Measurements from ENCODE around the gene ZBTB25.

ZBTB25 gene

DNA sequence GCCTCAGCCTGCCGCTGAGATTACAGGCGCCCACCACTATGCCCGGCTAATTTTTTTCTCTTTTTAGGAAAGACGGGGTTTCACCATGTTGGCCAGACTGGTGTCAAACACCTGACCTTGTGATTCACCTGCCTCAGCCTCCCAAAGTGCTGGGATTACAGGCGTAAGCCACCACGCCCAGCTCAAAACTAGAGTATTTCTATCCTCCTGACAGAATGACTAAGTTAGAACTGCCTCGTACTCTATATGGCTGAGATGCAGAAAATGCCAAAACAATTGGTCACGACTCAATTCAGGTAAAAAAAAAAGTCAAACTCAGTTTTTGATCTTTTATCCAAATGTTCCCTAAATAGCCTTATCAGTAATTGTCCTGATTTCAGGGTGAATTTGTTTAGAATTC is 27.2 kb downstream of the ZBTB25 start:
- no peaks in the 10 kb centered on the region for H3K9me3 ChIP-seq (ENCODE audit: insufficient read depth, low read length)
- no peak overlapping the region for H3K9ac ChIP-seq (ENCODE audit: low read length)
- H3K4me3 ChIP-seq (ENCODE audit: insufficient read depth, low read length, poor library complexity, severe bottlenecking), result no peak overlapping the region
- H3F3A ChIP-seq (ENCODE audit: insufficient read depth), result peaks cover 27% of the 10 kb centered on the region
- H3K27ac ChIP-seq (ENCODE audit: low read depth, low read length), result no peak overlapping the region
- no peaks in the 10 kb centered on the region for H4K20me1 ChIP-seq (ENCODE audit: low read depth, low read length)
- H3K79me2 ChIP-seq (ENCODE audit: insufficient read depth, low read length), result 0 out of 2 replicates have a peak, but pooled peaks cover 4% of the 10 kb centered on the region
- no peak overlapping the region for H3K4me2 ChIP-seq (ENCODE audit: low read depth, low read length, poor library complexity, severe bottlenecking)
- no peak overlapping the region for H2AFZ ChIP-seq (ENCODE audit: low read depth, low read length, severe bottlenecking)
- H3K36me3 ChIP-seq (ENCODE audit: low read length), result peaks cover 2% of the 10 kb centered on the region; the same call in 1 of the 2 replicates
- TF ChIP-seq EZH2phosphoT487 (conservative IDR thresholded peaks at IDR 0.05; ENCODE audit: low read length), result no peak
- H3K27me3 ChIP-seq (ENCODE audit: low read length), result no peaks in the 10 kb centered on the region
- no peaks in the 10 kb centered on the region for H3K9me2 ChIP-seq (replicated peaks; ENCODE audit: insufficient read depth, low read length)

DNA sequence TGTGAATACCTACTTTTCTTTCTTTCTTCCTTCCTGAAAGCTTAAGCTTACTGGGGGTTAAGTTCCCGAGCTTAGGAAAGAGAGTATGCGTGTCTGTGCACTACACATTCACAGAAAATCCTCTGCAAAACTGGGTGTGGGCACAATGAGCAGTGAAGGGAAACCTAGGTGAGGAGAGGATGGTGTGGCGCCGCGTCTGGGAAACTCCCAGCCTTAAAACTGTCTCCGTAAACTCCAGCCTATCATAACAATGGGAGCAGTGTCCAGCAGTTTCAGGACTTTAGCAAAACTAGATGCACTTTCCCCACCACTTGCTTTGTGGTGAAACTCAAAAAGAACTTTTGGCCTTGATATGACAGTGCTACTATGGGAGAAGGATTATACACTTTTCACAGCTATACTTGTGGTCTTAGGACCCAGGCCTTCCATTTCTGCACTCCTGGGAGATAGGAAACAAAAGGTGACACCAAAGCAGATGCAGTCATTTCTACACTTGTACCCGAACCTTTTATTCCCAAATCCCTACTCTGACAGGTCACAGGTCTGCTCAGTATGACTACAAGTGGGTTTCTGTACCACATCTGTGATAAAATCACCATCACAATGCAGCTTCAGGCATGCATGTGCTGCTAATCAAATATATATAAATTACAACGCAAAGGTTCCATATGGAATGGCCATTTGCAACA is 27.9 kb downstream of the ZBTB25 start:
- Histone ChIP-seq H3K9me3 (ENCODE audit: insufficient read depth, low read length) (no peaks in the 10 kb centered on the region), H3K9me2 (replicated peaks; ENCODE audit: insufficient read depth, low read length) (no peaks in the 10 kb centered on the region), H3K27ac (ENCODE audit: low read depth, low read length) (no peak overlapping the region), H3K4me2 (ENCODE audit: low read depth, low read length, poor library complexity, severe bottlenecking) (no peak overlapping the region), H3K4me3 (ENCODE audit: insufficient read depth, low read length, poor library complexity, severe bottlenecking) (no peak overlapping the region), H3K27me3 (ENCODE audit: low read length) (no peaks in the 10 kb centered on the region), H3K9ac (ENCODE audit: low read length) (no peak overlapping the region), H3K36me3 (ENCODE audit: low read length) (no peaks in the 10 kb centered on the region), H2AFZ (ENCODE audit: low read depth, low read length, severe bottlenecking) (no peak overlapping the region), H3F3A (ENCODE audit: insufficient read depth) (peaks cover 26% of the 10 kb centered on the region), H3K79me2 (ENCODE audit: insufficient read depth, low read length) (0 out of 2 replicates have a peak, but pooled peaks cover 4% of the 10 kb centered on the region), H4K20me1 (ENCODE audit: low read depth, low read length) (no peaks in the 10 kb centered on the region)
- TF ChIP-seq EZH2phosphoT487 (conservative IDR thresholded peaks at IDR 0.05; ENCODE audit: low read length) (no peak), CTCF (IDR thresholded peaks at IDR 0.05; ENCODE audit: insufficient read depth, low read length, poor library complexity, severe bottlenecking) (no peak)

GRCh38 chr14:64474698-64475097 is 28.9 kb downstream of the ZBTB25 start:
- Histone ChIP-seq H3K9ac (ENCODE audit: low read length) (no peak overlapping the region), H3F3A (ENCODE audit: insufficient read depth) (peaks cover 27% of the 10 kb centered on the region), H2AFZ (ENCODE audit: low read depth, low read length, severe bottlenecking) (no peak overlapping the region), H3K27ac (ENCODE audit: low read depth, low read length) (no peak overlapping the region), H3K79me2 (ENCODE audit: insufficient read depth, low read length) (0 out of 2 replicates have a peak, but pooled peaks cover 4% of the 10 kb centered on the region), H3K9me2 (replicated peaks; ENCODE audit: insufficient read depth, low read length) (no peaks in the 10 kb centered on the region), H3K4me2 (ENCODE audit: low read depth, low read length, poor library complexity, severe bottlenecking) (no peak overlapping the region), H3K4me3 (ENCODE audit: insufficient read depth, low read length, poor library complexity, severe bottlenecking) (no peak overlapping the region), H3K36me3 (ENCODE audit: low read length) (no peaks in the 10 kb centered on the region), H3K9me3 (ENCODE audit: insufficient read depth, low read length) (no peaks in the 10 kb centered on the region), H4K20me1 (ENCODE audit: low read depth, low read length) (no peaks in the 10 kb centered on the region), H3K27me3 (ENCODE audit: low read length) (no peaks in the 10 kb centered on the region)
- no peak for TF ChIP-seq CTCF (IDR thresholded peaks at IDR 0.05; ENCODE audit: insufficient read depth, low read length, poor library complexity, severe bottlenecking)
- TF ChIP-seq EZH2phosphoT487 (conservative IDR thresholded peaks at IDR 0.05; ENCODE audit: low read length), result no peak

- Histone ChIP-seq H3K9ac (ENCODE audit: low read length) (no peak overlapping the region), H3K79me2 (ENCODE audit: insufficient read depth, low read length) (0 out of 2 replicates have a peak, but pooled peaks cover 4% of the 10 kb centered on the region), H4K20me1 (ENCODE audit: low read depth, low read length) (no peaks in the 10 kb centered on the region), H2AFZ (ENCODE audit: low read depth, low read length, severe bottlenecking) (no peak overlapping the region), H3K9me3 (ENCODE audit: insufficient read depth, low read length) (no peaks in the 10 kb centered on the region), H3K36me3 (ENCODE audit: low read length) (no peaks in the 10 kb centered on the region), H3K27me3 (ENCODE audit: low read length) (no peaks in the 10 kb centered on the region), H3K9me2 (replicated peaks; ENCODE audit: insufficient read depth, low read length) (no peaks in the 10 kb centered on the region), H3K4me2 (ENCODE audit: low read depth, low read length, poor library complexity, severe bottlenecking) (no peak overlapping the region), H3F3A (ENCODE audit: insufficient read depth) (peaks cover 26% of the 10 kb centered on the region), H3K27ac (ENCODE audit: low read depth, low read length) (no peak overlapping the region), H3K4me3 (ENCODE audit: insufficient read depth, low read length, poor library complexity, severe bottlenecking) (no peak overlapping the region)
- TF ChIP-seq EZH2phosphoT487 (conservative IDR thresholded peaks at IDR 0.05; ENCODE audit: low read length), result no peak
- no peak for TF ChIP-seq CTCF (IDR thresholded peaks at IDR 0.05; ENCODE audit: insufficient read depth, low read length, poor library complexity, severe bottlenecking)
Observed at GRCh38 chr14:64474041-64474440, 29.6 kb downstream of the ZBTB25 start.
